Stimulated activated CD8-positive, alpha-beta memory T cell treated with anti-CD3 and anti-CD28 coated beads, Interleukin-7, amount 100 ng/mL, for 48 hours (primary cell): ENCODE results near the gene DSC3.

ENCODE experiments used
- DNase-seq, 2 donors: peaks; one replicate each; pipeline ENCODE4 v3.0.0-alpha.2; 2020; ENCODE audit warnings: low read depth in 1 of 2; ENCODE audit errors: extremely low read depth in 1 of 2

DSC3 gene

DNA sequence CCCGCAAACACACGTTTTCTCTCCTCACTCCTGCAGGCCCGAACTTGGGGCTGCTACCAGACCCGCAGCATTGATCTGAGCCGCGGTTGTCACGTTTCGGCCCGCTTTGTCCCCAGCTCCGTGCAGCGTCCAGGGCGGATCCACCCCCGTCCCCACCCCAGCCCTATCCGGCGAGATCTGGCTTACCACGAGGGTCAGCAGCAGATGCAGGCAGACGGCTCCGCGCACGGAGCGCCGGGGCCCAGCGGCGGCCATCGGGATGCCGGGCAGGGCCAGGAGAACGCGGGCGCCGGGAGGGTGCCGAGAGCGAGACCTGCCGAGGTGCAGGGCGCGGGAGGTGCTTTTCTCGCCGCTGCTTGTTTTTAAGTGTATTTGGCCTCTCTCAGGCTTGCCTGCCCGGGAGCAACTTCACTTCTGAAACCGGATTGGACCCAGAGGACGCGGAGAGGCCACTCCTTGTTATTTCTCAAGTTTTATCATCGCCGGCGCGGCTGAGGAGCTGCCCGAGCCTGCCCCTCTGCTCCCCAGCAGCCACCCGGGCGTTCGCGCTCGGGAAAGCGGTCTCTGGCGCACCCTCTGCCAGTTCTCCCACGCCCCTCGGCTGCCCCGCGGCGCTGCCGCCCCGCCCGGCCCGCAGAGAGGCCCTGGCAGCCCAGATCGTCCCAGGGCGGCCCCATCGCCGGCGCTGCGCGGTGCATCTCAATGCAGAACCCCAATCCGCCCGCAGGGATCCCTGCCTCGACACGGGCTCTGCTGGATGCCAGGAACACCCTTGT, at the start of gene DSC3:
Gene DSC3, minus strand, starts transcription at position 337 of the 776 bp plus-strand sequence. Its CDS starts 82 bp downstream, at position 255.
- no peak for DNase-seq

DNA sequence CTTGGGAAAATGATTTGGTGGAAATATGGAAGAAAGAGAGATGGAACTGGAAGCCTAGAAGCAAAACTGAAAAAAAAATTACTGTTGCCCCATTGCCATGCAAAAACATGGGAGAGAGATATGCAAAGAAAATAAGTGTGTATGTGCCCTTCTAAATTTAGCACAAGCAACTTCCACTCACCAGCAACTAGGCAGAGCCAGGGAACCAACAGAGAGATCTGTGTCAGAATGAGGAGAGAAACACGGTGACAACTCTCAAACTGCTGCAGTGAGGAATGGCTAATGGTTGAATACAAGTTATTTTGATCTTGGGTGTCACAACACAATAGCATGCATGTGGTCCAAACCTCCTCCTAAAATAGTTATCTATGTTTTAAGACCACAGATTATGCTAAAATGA, 48.8 kb upstream of the DSC3 start:
- DNase-seq, result no peak

DNA sequence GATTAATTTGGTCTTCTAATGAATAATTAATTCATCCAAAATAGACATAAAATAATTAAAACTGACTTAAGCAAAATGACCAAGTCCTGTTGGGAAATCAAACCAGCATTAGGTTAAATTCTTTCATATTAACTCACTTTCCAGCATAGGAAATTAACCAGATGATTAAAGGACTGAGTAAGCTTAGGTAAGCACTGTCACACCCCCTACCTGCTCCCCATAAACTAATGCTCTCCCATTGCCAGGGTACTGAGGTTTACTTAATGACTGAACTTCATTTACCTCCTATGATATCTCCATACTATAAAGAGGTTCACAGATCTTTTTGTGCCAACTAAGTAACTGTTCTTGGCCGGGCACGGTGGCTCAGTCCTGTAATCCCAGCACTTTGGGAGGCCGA, 46.0 kb upstream of the DSC3 start:
- no peak for DNase-seq

DNA sequence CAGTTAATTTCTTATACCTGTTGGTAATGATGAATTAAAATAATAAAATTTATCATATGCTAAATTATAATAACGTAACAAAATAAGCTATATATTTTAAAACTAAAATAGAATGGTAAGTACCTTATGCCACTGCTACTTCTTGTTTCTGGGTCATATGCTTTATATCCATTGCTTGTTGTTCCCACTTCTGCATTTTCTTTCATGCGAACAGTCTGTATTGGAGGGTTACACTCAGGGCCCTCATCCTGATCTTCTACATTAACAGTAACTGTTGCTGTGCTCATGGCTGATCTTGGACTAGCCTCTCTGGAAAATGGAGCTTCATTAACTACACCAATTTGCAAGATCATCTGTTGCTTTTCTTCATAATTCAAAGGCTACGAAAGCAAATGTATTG, 37.4 kb upstream of the DSC3 start:
- no peak for DNase-seq

DNA sequence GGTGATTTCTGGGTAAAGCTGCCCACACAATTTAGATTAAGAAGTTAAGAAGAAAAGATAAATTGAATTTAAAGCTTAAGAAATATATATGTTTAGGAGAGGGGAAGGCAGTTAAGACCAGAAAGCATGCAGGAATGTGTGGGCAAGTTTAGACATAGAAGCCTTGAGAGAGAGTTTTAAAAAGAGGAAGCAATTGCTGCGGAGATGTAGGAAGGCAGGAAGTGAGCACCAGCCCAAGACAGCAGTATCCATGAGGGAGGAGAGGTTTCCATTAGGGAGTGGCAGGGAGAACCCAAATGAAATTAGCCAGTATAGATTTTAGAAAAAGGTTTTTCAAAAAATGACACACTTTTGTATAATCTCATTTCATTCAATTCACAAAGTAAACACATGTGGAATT, 35.3 kb upstream of the DSC3 start:
- DNase-seq, result no peak

DNA sequence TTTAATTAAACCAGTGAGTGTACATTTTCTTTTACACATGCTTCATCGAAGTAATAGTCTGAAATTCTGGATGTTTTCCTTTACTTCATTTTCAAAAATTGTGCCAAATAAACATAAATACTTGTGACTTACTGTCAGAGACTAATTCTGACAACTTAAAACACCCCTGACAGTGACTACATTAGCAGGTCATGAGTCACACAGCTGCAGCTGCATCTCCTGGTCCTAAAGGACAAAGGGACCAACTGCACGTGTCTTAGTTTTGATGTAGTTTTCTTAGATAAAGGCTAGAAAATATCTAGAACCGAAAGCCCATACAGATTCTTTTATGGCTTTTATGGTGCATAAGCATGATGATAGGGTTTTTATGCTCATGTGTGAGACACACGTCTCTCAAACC, 29.6 kb upstream of the DSC3 start:
- no peak for DNase-seq

DNA sequence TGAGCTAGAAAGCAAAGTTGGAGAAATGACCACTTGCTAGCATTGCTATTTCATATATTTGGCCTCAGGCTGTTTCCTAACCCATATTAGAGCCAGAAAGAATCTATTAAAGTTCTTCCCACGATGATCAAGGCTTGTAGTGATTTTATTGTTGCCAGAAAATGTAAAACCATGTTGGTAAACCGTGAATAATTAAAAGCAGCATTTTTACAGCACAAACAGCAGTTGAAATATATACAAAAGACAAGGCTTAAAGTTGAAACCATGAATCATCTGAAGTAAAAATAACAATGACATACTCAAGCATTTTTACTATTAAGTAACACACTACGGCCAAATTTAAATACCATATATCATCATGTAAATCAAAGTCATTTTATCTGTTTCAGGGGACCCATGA, 27.7 kb upstream of the DSC3 start:
- DNase-seq, result no peak

DNA sequence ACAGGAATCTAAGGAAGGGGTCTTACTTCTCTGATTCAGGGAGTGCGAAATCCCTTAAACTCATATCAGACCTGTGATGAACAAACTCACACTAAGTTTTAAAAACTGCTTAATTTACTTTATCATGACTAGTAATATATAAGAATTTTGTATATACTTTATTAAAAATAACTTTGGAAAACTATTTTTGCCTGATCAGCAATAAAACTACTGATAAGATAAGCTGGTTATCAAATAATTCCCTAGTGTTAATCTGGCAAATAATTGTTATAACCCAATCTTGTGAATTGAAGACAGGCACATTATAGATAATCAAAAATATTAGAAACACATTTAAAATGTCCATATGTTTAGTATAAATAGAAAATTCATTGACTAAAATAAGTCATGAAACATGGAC, 23.7 kb upstream of the DSC3 start:
- DNase-seq, result no peak

DNA sequence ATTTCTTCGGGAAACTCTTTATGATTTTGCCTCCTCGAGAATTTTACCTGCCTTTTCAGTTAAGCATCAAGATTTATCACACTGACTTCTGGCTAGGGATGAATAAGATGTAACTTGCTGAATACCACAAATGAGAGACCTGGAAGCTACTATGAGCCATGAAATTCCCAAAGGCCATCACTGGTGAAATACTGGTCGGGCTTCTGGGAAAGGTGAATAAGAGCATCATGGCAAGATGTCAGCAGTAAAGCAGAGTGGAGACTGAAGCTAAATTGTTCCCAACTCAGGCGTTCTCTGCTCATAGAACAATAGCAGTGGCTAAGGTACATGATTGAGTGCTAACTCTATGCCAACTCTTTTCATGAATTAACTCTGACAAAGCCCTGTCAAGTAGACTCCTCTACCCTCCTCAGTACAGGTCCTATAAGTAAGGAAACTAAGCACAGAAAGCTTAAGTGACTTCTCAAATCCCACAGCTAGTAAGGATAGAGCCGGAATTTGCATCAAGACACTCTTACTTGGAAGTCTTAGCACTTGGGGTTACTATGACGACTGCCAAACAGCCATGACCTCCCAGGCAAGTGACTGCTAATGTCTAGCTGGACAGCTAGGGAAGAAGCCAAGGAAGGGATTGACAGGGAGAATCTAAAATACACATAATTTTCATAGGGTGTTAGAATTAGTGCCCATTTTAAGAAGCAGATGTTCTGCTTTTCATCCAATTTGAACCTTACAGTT, 22.7 kb upstream of the DSC3 start:
- DNase-seq, result no peak

DNA sequence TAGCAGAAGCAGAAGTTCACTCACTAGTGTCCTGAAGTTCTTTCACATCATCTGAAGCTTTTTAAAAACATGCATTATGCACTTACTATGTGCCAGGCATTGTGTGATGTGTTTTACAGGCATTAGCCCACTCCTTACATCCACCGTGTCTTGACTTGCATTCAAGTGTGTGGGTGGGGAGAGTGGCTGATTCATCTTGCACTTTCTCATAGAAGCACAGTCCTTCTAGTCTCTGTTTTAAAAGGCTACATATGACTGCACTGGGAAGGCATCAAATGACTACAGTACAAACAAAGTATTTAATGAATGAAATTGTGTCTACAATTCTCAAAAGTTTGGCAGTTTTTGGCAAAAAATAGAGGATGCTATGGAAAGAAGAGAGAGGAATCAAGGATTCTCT, 21.6 kb upstream of the DSC3 start:
- no peak for DNase-seq

DNA sequence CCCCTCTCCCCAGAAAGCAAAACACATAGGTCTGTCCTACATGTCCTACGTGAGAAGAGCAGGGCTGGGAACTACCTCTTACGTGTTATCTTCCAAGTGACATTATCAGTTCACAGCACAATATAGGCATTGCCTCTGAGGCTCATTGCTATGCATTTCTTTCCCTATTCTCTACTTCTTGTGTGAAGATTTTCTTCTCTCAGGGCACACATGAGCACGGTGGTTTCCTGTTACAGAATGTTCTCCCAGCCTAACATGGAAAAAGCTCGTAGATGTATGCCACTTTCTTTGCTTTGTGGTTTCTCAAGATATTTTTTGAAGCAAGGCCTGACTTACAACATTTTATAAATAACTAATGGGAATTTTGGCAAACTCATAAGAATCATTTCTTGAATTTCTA, 19.4 kb upstream of the DSC3 start:
- DNase-seq, result no peak

DNA sequence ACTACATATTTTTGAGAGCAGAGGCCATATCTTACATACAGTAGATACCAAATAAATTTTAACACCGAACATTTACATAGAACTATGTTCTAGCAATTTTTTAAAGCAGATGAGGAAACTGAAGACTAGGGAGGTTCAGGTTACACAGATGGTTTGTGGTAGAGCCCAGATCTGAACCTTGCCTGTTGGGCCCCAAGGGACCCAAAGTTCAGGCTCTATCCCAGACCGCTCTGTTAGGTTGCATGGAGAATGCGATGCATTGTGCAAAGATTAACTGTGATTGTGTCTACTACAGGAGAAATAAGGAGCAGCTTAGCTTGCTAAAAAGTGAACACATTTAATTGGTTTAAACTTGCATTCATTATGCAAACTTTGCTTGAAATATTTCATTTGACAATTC, 16.4 kb upstream of the DSC3 start:
- no peak for DNase-seq

DNA sequence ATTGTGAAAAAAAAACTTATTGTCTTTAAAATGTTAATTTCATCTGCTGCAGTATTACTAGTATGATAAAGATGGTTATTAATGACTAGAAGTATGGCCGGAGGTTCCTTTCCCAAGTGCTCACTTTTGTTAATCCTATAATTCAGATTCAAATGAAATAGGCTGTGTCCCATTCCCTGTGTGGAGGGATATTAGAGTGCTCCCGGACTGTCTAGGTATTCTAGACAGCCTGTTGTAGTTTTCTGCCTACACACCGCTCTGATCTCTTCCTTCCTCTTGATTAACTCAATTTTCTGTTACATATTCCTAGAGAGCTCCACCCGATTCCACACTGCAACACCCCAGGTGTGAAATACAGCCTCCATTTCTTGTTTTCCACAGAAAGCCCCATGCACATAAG, 15.4 kb upstream of the DSC3 start:
- no peak for DNase-seq

DNA sequence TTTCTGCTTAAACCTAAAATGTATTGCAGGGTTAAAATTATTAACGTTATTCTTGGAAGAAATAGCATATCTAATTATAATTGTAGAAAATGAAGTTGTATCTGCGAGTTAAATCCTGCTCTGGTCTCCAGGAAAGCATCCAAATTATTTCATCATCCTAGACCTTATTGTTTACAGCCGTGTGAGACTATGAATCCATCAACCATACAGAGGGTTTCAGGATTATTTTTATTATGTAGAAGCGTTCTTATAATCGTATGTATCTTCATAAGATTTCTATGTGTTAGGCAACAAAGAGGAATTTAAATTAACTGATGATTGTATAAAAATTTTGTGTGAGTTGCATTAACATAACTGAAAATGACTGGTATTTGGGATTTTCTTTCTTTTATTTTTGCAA, 14.5 kb upstream of the DSC3 start:
- no peak for DNase-seq

DNA sequence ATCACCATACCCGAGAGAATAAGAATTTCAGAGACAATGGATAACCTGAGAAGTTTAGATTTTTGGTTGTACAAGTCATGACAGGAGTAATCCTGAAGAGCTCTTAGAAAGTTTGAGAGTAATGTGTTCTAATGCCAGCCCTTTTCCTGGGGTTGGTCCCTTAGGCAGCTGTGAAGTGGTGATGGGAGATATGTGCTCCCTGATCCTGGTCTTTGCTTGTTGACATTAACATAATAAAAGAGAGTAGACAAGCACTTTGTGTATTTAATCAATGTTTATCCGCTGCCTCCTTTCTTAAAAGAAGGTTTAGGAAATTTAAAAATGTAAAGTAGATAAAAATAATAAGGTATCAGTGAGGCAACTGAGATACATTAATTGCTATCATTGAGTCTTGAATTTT, 13.8 kb upstream of the DSC3 start:
- no peak for DNase-seq

DNA sequence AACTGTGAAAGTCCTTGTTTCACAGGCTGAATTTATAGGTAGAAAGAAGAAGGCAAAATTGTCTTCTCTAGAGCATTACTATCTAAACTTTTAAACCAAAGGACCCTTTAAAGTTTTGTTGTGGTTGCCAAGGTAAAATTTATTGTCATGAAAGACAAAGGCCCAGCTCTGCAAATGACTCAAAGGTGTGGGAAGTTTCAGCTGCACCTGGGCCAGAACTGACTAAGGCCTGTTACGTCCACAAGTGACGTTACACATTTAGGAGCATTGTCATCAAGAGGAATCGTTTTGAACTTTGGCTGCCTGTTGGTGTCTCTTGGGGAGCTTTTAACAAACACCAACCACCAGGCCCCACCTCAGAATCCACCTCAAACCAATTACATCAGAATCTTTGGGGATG, 8.1 kb upstream of the DSC3 start:
- DNase-seq, result no peak

DNA sequence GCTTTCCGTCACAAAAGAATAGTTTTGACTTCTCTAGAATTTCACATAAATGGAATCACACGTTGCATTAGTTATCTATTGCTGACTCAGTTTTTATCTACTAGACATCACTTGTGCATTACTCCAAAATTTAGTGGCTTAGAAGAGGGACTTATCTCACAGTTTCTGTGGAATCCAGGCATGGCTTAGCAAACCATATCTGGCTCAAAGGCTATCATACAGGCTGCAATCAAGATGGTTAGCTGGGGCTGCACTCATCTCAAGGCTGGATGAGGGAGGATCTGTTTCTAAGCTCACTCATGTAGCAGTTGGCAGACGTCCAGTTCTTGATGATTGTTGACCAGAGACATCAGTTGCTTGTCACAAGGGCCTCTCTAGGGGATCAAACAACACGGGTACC, 6.6 kb upstream of the DSC3 start:
- DNase-seq, result no peak

DNA sequence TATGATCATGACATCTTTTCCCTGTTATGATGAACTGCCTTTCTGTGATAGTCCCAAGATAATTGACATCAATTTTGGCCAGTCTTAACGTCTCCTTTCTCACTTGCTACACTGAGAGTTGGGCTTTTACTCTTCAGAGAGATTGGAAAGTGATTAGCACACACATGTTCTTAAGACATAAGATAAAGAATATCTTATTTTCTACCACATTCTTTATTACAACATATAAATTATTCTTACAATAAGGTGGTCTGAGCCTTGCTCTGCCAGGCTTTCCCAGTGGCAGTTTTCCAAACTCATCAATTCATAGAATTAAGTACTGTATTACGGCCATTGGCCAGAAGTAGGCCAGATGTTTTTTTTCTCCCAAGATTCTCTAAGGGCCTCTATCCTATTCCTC, 5.7 kb upstream of the DSC3 start:
- no peak for DNase-seq

DNA sequence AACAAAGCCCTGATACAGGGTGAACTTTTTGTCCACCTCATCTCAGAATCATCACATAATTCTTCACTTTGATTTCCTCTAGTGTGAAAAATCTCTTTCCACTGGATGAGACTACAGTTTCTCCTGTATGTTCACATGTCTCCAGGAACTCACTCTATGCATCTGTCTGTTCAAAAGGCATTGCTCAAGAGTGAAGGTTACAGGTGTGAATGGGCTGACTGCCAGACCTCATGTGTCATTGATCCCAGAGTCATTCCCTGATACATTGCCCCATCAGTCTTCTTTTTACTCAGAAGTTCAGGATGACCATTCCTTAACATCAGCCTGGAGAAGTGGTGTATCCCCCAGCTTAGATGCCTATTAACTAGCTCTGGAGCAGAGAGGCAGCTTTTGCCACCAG, 4.4 kb upstream of the DSC3 start:
- DNase-seq, result no peak

DNA sequence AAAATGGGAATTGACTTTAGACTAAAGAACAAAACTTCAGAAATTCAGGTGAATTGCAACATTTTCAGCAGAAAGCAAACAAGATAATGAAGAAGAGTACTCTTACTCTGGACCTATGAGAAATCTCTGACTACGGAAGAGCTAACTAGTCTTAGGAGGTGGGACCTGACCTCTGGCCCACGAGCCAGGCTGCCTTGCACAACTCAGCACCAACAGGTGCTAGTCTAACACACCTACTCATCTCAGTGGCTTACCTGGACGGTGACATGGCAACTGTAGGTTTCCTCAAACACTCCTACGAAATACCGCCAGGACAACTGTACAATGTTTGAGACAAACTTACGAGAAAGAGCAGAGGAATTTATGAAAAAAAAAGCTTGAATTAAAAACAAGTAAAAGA, 3.1 kb upstream of the DSC3 start:
- no peak for DNase-seq

DNA sequence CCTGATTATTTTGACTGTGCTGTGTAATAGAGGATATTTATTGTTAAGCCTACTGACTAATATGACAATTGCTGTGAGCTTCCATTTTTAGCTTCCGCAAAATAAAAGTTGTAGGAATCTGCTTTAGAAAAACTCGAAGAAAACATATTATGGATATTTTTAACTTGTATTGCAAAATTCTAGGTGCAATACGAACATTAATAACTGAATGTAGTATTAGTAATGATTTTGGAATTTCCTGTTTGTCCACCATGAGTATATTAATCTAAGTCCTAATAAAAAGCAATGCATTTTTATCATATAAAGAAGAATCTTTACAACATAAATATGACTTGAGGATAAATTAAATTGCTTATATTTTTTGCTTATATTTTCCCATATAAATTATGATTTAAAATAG, 2.4 kb upstream of the DSC3 start:
- DNase-seq, result no peak

DNA sequence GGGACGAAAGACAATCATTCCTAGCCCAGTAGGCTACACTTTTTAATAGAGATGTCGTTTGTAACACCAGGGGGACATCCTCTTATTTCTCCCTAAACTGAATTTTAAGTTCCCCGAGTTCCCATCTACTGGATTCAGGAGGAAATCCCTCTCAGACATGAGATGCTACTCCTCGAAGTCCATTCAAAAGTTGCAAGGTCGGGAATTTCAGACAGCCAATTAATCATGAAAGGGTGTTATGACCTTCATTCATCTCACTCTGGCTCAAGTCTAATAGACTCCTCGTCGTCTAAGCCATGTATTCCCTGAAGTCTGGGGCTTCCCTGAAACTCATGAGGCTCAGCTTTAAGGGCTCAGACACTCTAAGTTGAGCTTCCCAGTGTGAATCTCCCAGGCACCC, 1.2 kb upstream of the DSC3 start:
- DNase-seq, result no peak

DNA sequence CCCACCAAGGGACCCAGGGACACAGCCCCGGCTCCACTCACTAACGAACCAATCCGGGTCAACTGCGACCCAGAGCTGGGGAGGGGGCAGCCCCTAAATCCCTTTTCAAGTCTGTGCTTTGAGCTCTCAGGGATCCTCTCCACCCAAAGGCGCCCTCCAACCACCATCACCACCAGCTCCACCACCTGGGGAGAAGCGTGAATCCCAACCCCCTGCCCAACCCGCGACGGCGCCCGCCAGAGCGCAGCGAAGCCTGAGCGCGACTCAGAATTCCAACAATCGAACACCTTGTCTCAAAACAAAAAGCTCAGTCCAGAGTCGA, 497 bp downstream of the DSC3 start:
- DNase-seq, result no peak
